Measurements from ENCODE around the gene MYBPC1.
A peak's percentile ranks its signal among the peaks of the same experiment; 100 is the strongest.
"Not testable (repeated sequence)": the region's sequence is repeated elsewhere in the genome, so short reads cannot be mapped to it uniquely, and the experiment has no call there.

MYBPC1 gene

DNA sequence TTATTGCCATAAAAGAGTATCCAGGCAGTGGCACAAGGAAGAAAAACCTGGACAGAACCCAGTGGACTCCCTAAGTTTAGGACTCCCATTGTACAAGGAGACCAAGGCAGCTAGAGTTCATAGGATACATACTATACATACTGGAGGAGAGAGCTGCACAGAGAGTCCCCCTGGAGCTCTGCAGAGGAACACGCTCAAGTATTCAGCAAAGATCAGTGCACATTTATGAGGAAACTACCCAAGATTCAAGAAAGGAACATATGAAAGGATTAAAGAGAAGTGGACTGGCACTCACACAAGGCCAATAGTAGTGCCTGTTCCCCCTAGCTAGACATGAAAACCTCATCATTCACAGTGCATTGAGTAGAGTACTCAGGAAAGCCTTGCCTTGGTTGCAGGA lies 59.7 kb downstream of the MYBPC1 start (continued):
- TF ChIP-seq ZNF280D (tag by site-specific recombination; IDR thresholded peaks at IDR 0.05) = no peak
- TF ChIP-seq ZNF221 (tag by site-specific recombination; IDR thresholded peaks at IDR 0.05; ENCODE audit: borderline replicate concordance) = no peak
- TF ChIP-seq MEIS1 (CRISPR knock-in tag; IDR thresholded peaks at IDR 0.05; ENCODE audit: borderline replicate concordance) = no peak
- TF ChIP-seq MYNN (tag by site-specific recombination; IDR thresholded peaks at IDR 0.05; ENCODE audit: borderline replicate concordance) = no peak

GRCh38 chr12:101655393-101655792 lies 60.6 kb downstream of the MYBPC1 start:
- Histone ChIP-seq H3K4me3 (ENCODE audit: low read depth, low read length) (no peak overlapping the region), H3K36me3 (ENCODE audit: control insufficient read depth in 2 of 2, insufficient read depth in 1 of 2, low read length in 2 of 2) (no peaks in the 10 kb centered on the region), H3K9me3 (ENCODE audit: control insufficient read depth, insufficient read depth, low read depth, low read length) (no peaks in the 10 kb centered on the region), H3K27ac (ENCODE audit: extremely low read depth, low read depth, low read length) (no peak overlapping the region), H3K4me1 (ENCODE audit: control insufficient read depth, insufficient read depth, low read length) (no peaks in the 10 kb centered on the region)
- CTCF ChIA-PET = interaction anchor here (0.6 to 0.7 kb wide), 2 partner anchors 8 to 15 kb away, joined by 4 read pairs; no protein-coding TSS in a partner anchor
- POLR2A ChIA-PET = no interaction called here
- TF ChIP-seq PRDM1 (tag by site-specific recombination; IDR thresholded peaks at IDR 0.05) = peak; percentile 82; the same call in 1 of the 2 replicates
- TF ChIP-seq, protein P1, sequence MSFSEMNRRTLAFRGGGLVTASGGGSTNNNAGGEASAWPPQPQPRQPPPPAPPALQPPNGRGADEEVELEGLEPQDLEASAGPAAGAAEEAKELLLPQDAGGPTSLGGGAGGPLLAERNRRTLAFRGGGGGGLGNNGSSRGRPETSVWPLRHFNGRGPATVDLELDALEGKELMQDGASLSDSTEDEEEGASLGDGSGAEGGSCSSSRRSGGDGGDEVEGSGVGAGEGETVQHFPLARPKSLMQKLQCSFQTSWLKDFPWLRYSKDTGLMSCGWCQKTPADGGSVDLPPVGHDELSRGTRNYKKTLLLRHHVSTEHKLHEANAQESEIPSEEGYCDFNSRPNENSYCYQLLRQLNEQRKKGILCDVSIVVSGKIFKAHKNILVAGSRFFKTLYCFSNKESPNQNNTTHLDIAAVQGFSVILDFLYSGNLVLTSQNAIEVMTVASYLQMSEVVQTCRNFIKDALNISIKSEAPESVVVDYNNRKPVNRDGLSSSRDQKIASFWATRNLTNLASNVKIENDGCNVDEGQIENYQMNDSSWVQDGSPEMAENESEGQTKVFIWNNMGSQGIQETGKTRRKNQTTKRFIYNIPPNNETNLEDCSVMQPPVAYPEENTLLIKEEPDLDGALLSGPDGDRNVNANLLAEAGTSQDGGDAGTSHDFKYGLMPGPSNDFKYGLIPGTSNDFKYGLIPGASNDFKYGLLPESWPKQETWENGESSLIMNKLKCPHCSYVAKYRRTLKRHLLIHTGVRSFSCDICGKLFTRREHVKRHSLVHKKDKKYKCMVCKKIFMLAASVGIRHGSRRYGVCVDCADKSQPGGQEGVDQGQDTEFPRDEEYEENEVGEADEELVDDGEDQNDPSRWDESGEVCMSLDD (tag by site-specific recombination; IDR thresholded peaks at IDR 0.05) = no peak

- H3K27ac ChIP-seq (ENCODE audit: extremely low read depth, low read depth, low read length); H3K4me1 ChIP-seq (ENCODE audit: control insufficient read depth, insufficient read depth, low read length); H3K9me3 ChIP-seq (ENCODE audit: control insufficient read depth, insufficient read depth, low read depth, low read length); H3K4me3 ChIP-seq (ENCODE audit: low read depth, low read length); POLR2A ChIA-PET; H3K36me3 ChIP-seq (ENCODE audit: control insufficient read depth in 2 of 2, insufficient read depth in 1 of 2, low read length in 2 of 2); CTCF ChIA-PET: not testable (repeated sequence)
- TF ChIP-seq ZFHX2 (tag by site-specific recombination; conservative IDR thresholded peaks at IDR 0.05) = 0 out of 2 replicates have a peak, but pooled peaks have one; percentile 11
Measured at GRCh38 chr12:101660662-101661061, 65.9 kb downstream of the MYBPC1 start.

GRCh38 chr12:101663298-101663697 lies 68.5 kb downstream of the MYBPC1 start:
- TF ChIP-seq ZNF560 (tag by site-specific recombination; IDR thresholded peaks at IDR 0.05; ENCODE audit: borderline replicate concordance) = no peak
- no peak for TF ChIP-seq ZNF302 (tag by site-specific recombination; IDR thresholded peaks at IDR 0.05; ENCODE audit: low read depth)
- no peak for TF ChIP-seq ZNF157 (tag by site-specific recombination; IDR thresholded peaks at IDR 0.05)
- no peak for TF ChIP-seq ZNF423 (tag by site-specific recombination; IDR thresholded peaks at IDR 0.05)
- TF ChIP-seq ZNF155 (tag by site-specific recombination; IDR thresholded peaks at IDR 0.05) = no peak
- TF ChIP-seq ZBTB6 (tag by site-specific recombination; IDR thresholded peaks at IDR 0.05) = no peak
- TF ChIP-seq ZNF366 (tag by site-specific recombination; conservative IDR thresholded peaks at IDR 0.05) = no peak
- no peak for TF ChIP-seq ZNF133 (tag by site-specific recombination; IDR thresholded peaks at IDR 0.05)
- TF ChIP-seq, protein P2, sequence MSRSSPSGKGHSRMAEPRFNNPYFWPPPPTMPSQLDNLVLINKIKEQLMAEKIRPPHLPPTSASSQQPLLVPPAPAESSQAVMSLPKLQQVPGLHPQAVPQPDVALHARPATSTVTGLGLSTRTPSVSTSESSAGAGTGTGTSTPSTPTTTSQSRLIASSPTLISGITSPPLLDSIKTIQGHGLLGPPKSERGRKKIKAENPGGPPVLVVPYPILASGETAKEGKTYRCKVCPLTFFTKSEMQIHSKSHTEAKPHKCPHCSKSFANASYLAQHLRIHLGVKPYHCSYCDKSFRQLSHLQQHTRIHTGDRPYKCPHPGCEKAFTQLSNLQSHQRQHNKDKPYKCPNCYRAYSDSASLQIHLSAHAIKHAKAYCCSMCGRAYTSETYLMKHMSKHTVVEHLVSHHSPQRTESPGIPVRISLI (tag by site-specific recombination; IDR thresholded peaks at IDR 0.05) = no peak
- TF ChIP-seq ZNF23 (tag by site-specific recombination; IDR thresholded peaks at IDR 0.05; ENCODE audit: borderline replicate concordance) = no peak

More at GRCh38 chr12:101663298-101663697, 68.5 kb downstream of the MYBPC1 start:
- H3K4me1 ChIP-seq (ENCODE audit: control insufficient read depth, insufficient read depth, low read length) = no peaks in the 10 kb centered on the region
- no peak overlapping the region for H3K4me3 ChIP-seq (ENCODE audit: low read depth, low read length)
- POLR2A ChIA-PET = no interaction called here
- no peak overlapping the region for H3K27ac ChIP-seq (ENCODE audit: extremely low read depth, low read depth, low read length)
- H3K9me3 ChIP-seq (ENCODE audit: control insufficient read depth, insufficient read depth, low read depth, low read length) = no peaks in the 10 kb centered on the region
- H3K36me3 ChIP-seq (ENCODE audit: control insufficient read depth in 2 of 2, insufficient read depth in 1 of 2, low read length in 2 of 2) = no peaks in the 10 kb centered on the region
- CTCF ChIA-PET = interaction anchor here (0.6 kb wide), 2 partner anchors 8 to 14 kb away, joined by 3 to 4 read pairs; no protein-coding TSS in a partner anchor

Measured in HEK293 (cell line).